Progenitor cell of endocrine pancreas (in vitro differentiated cells): ENCODE data around the gene PHLDA1. TPM values are rescaled to one million over a fixed set of nuclear protein-coding genes. Genes with fewer than 3 reads are reported as not detected.

Experiments
- DNase-seq: peaks from one replicate; pipeline ENCODE4 v3.0.0; 2021; ENCODE audit warnings: low spot score; ENCODE audit not compliant: unreplicated experiment
- H3K27ac Mint-ChIP-seq: 2 replicates; pipeline ENCODE4 v1.8.0; 2021; ENCODE audit warnings: mild to moderate bottlenecking, moderate library complexity, mixed read lengths
- H3K27me3 Mint-ChIP-seq: 2 replicates; pipeline ENCODE4 v1.8.0; 2021; ENCODE audit warnings: mixed read lengths
- H3K36me3 Mint-ChIP-seq: 2 replicates; pipeline ENCODE4 v1.8.0; 2022; ENCODE audit warnings: mixed read lengths; ENCODE audit not compliant: insufficient read depth
- H3K4me1 Mint-ChIP-seq: 2 replicates; pipeline ENCODE4 v1.8.0; 2021; ENCODE audit warnings: low read depth, mixed read lengths
- H3K4me3 Mint-ChIP-seq: 2 replicates; pipeline ENCODE4 v1.8.0; 2021; ENCODE audit warnings: low read depth, mild to moderate bottlenecking, moderate library complexity, mixed read lengths
- H3K9me3 Mint-ChIP-seq: 2 replicates; pipeline ENCODE4 v1.8.0; 2021; ENCODE audit warnings: low read depth, mixed read lengths
- CTCF ChIP-seq: fragments of 200-600 bp; sonication (generic); IDR thresholded peaks from one replicate; pipeline ENCODE4 v1.5.0; 2021; ENCODE audit warnings: antibody characterized with exemption, mild to moderate bottlenecking; ENCODE audit not compliant: unreplicated experiment
- total RNA-seq: library from RNA; stranded (reverse); gene quantifications from 2 replicates; pipeline ENCODE4 v1.2.1, GENCODE V29; 2021

Gene PHLDA1
- total RNA-seq, 1 donor from 2014 or later, result 45.4 TPM

DNA sequence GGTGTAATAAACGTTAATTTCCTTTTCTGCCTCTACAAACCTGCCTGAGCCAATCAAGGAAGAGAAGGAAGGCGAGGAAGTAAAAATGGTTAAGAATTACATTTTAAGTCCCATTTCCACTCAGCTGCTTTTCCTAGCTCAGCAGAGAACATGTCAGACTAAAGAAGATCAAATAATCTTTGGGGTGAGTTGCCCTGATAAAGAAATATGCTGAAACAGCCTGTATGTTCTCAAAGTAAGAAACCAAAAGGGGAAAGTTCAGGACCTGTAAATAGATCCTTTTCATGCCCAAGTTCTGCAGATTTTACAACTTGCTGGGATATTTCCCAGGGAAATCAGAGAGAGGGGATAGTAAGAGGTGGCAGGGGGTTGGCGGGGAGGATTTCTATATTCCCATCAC is 55.5 kb downstream of the PHLDA1 start:
- H3K4me3 Mint-ChIP-seq, result no peak overlapping the region
- H3K27ac Mint-ChIP-seq, result no peak overlapping the region
- no peak for DNase-seq
- H3K36me3 Mint-ChIP-seq, result no peaks in the 10 kb centered on the region
- peaks cover 22% of the 10 kb centered on the region for H3K4me1 Mint-ChIP-seq
- TF ChIP-seq CTCF, result no peak
- no peaks in the 10 kb centered on the region for H3K27me3 Mint-ChIP-seq
- H3K9me3 Mint-ChIP-seq, result no peaks in the 10 kb centered on the region

DNA sequence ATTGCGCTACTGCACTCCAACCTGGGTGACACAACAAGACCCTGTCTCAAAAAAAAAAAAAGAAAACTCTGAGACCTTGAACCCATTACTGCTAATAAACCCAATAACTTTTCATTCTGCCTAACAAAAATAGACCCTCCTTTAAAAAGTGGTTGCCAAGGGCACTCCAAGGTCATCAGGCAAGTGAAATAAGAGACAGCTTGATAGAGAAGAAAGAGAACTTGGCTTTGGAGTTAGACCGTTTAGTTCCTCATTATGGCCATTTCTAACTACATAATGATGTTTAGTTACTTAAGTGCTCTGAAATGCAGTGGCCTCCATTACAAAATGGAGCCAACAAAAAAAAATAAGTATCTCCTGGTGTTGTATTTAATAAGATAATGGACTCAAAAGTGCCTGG is 55.9 kb downstream of the PHLDA1 start:
- no peak for DNase-seq
- H3K27ac Mint-ChIP-seq, result no peak overlapping the region
- H3K9me3 Mint-ChIP-seq, result no peaks in the 10 kb centered on the region
- peaks cover 22% of the 10 kb centered on the region for H3K4me1 Mint-ChIP-seq
- H3K27me3 Mint-ChIP-seq, result no peaks in the 10 kb centered on the region
- no peak overlapping the region for H3K4me3 Mint-ChIP-seq
- TF ChIP-seq CTCF, result no peak
- H3K36me3 Mint-ChIP-seq, result no peaks in the 10 kb centered on the region

Other genes with a start within 250 kb of the PHLDA1 start
- 785 and 824 TPM in 2 replicates for gene NAP1L1, start 52.9 kb upstream of the PHLDA1 start, total RNA-seq